H1 (cell line): ENCODE results near the gene CFAP54. TPM values are rescaled to one million over a fixed set of nuclear protein-coding genes. Genes with fewer than 3 reads are reported as not detected.

Experiments
- CTCF ChIA-PET: fragments of 300-600 bp; sonication (Branson Sonifier 250); formaldehyde crosslinking; loops from one replicate; lab custom pipeline; 2021; ENCODE audit not compliant: partially characterized antibody; lab: Charles Lee
- POLR2A ChIA-PET: fragments of 300-600 bp; sonication (Branson Sonifier 250); formaldehyde crosslinking; loops from one replicate; lab custom pipeline; 2021; ENCODE audit warnings: inconsistent platforms; ENCODE audit not compliant: partially characterized antibody; lab: Charles Lee
- DNase-seq, 2 experiments: peaks; one replicate each; pipeline versions ENCODE4 v3.0.0 to v3.0.0-alpha.2; 2010 to 2022; ENCODE audit warnings: low spot score in 2 of 2, low read depth in 1 of 2, mixed read lengths in 1 of 2
- FAIRE-seq: peaks from 2 replicates; lab custom pipeline; 2011; peaks lifted over from hg19 to GRCh38; lab: Jason Lieb, UNC
- H2AFZ ChIP-seq: 2 replicates; pipeline ENCODE4 v1.8.1; 2012; ENCODE audit warnings: low read length, inconsistent platforms
- H2AK5ac ChIP-seq: 2 replicates; pipeline ENCODE4 v1.6.1; 2013; ENCODE audit warnings: low read depth, low read length
- H2BK120ac ChIP-seq: replicated peaks from 2 replicates; pipeline ENCODE3; 2013; ENCODE audit warnings: low read depth, low read length, inconsistent platforms
- H2BK12ac ChIP-seq: 2 replicates; pipeline ENCODE4 v1.6.1; 2013; ENCODE audit warnings: low read depth, low read length
- H2BK15ac ChIP-seq: 2 replicates; pipeline ENCODE4 v1.6.1; 2013; ENCODE audit warnings: low read length
- H2BK20ac ChIP-seq: 2 replicates; pipeline ENCODE4 v1.6.1; 2013; ENCODE audit warnings: low read length
- H2BK5ac ChIP-seq: 2 replicates; pipeline ENCODE4 v1.6.1; 2013; ENCODE audit warnings: low read depth, low read length
- H3K14ac ChIP-seq: 2 replicates; pipeline ENCODE4 v1.6.1; 2013; ENCODE audit warnings: inconsistent platforms; ENCODE audit not compliant: insufficient read length
- H3K18ac ChIP-seq: 2 replicates; pipeline ENCODE4 v1.6.1; 2013; ENCODE audit warnings: low read length; ENCODE audit errors: extremely low read depth
- H3K23ac ChIP-seq: 2 replicates; pipeline ENCODE4 v1.6.1; 2013; ENCODE audit warnings: inconsistent platforms; ENCODE audit not compliant: insufficient read length
- H3K23me2 ChIP-seq: 2 replicates; pipeline ENCODE4 v1.6.1; 2013; ENCODE audit warnings: low read depth, low read length
- H3K27ac ChIP-seq: 2 replicates; pipeline ENCODE4 v1.6.1; 2011; ENCODE audit warnings: low read depth, low read length, inconsistent platforms
- H3K27me3 ChIP-seq, 4 experiments: replicated peaks in 1 of 4; 1 replicate in 1 of 4; 2 replicates in 3 of 4; pipeline versions ENCODE4 v1.6.1 to v1.8.1; 2011 to 2013; ENCODE audit warnings: low read length in 3 of 4, mild to moderate bottlenecking in 3 of 4, inconsistent platforms in 2 of 4, mixed read lengths in 2 of 4, moderate library complexity in 1 of 4; ENCODE audit not compliant: control insufficient read depth in 3 of 4, insufficient read depth in 3 of 4; ENCODE audit errors: extremely low read depth in 1 of 4
- H3K36me3 ChIP-seq, 4 experiments: 2 replicates each; pipeline versions ENCODE4 v1.6.1 to v1.8.1; 2011 to 2013; ENCODE audit warnings: mild to moderate bottlenecking in 4 of 4, low read length in 3 of 4, moderate library complexity in 2 of 4, control low read depth in 1 of 4, inconsistent platforms in 1 of 4; ENCODE audit not compliant: insufficient read depth in 4 of 4, control insufficient read depth in 2 of 4
- H3K4ac ChIP-seq: replicated peaks from 2 replicates; pipeline ENCODE3; 2013; ENCODE audit warnings: low read length, low read depth, mixed read lengths, inconsistent platforms; ENCODE audit not compliant: insufficient read length
- H3K4me1 ChIP-seq, 4 experiments: replicated peaks in 1 of 4; 1 replicate in 1 of 4; 2 replicates in 3 of 4; pipeline versions ENCODE4 v1.6.1 to v1.8.1; 2011 to 2013; ENCODE audit warnings: low read length in 3 of 4, inconsistent platforms in 2 of 4, mixed read lengths in 1 of 4; ENCODE audit not compliant: insufficient read depth in 4 of 4, control insufficient read depth in 3 of 4
- H3K4me2 ChIP-seq, 2 experiments: 2 replicates each; pipeline versions ENCODE4 v1.6.1 to v1.8.1; 2011 to 2013; ENCODE audit warnings: low read depth in 2 of 2, low read length in 2 of 2, control low read depth in 1 of 2, inconsistent platforms in 1 of 2, mild to moderate bottlenecking in 1 of 2; ENCODE audit not compliant: insufficient read depth in 1 of 2
- H3K4me3 ChIP-seq, 4 experiments: fragments of 200-600, 300-600 bp in 1 of 4; sonication (generic), shearing (Covaris generic), sonication (Bioruptor Twin) in 1 of 4; 2 replicates each; pipeline versions ENCODE4 v1.5.1 to v1.8.1; 2011 to 2016; ENCODE audit warnings: low read length in 4 of 4, low read depth in 3 of 4, control low read depth in 2 of 4, inconsistent platforms in 2 of 4, mild to moderate bottlenecking in 2 of 4, mixed read lengths in 1 of 4, moderate library complexity in 1 of 4; ENCODE audit not compliant: insufficient read depth in 2 of 4; ENCODE audit errors: extremely low read depth in 1 of 4
- H3K56ac ChIP-seq: replicated peaks from 2 replicates; pipeline ENCODE3; 2013; ENCODE audit warnings: low read depth, mild to moderate bottlenecking, mixed read lengths, low read length, inconsistent platforms; ENCODE audit not compliant: insufficient read length
- H3K79me1 ChIP-seq: 2 replicates; pipeline ENCODE4 v1.6.1; 2013; ENCODE audit warnings: low read depth, low read length, control low read depth
- H3K79me2 ChIP-seq, 2 experiments: 2 replicates each; pipeline versions ENCODE4 v1.6.1 to v1.8.1; 2012 to 2013; ENCODE audit warnings: low read length in 2 of 2, mild to moderate bottlenecking in 2 of 2, inconsistent platforms in 1 of 2; ENCODE audit not compliant: insufficient read depth in 2 of 2, control insufficient read depth in 1 of 2
- H3K9ac ChIP-seq, 4 experiments: replicated peaks in 1 of 4; 1 replicate in 1 of 4; 2 replicates in 3 of 4; pipeline versions ENCODE4 v1.6.1 to v1.8.1; 2011 to 2013; ENCODE audit warnings: low read depth in 3 of 4, low read length in 3 of 4, control low read depth in 2 of 4, mild to moderate bottlenecking in 2 of 4, moderate library complexity in 2 of 4, inconsistent platforms in 1 of 4; ENCODE audit errors: extremely low read depth in 1 of 4
- H3K9me3 ChIP-seq, 2 experiments: 2 replicates each; pipeline versions ENCODE4 v1.6.1 to v1.8.1; 2012 to 2013; ENCODE audit warnings: mild to moderate bottlenecking in 2 of 2, moderate library complexity in 2 of 2, control low read depth in 1 of 2, inconsistent platforms in 1 of 2, low read depth in 1 of 2, low read length in 1 of 2, mixed read lengths in 1 of 2; ENCODE audit not compliant: insufficient read depth in 2 of 2
- H4K20me1 ChIP-seq, 2 experiments: replicated peaks in 1 of 2; 2 replicates each; pipeline versions ENCODE3 to v1.8.1; 2011 to 2013; ENCODE audit warnings: inconsistent platforms in 2 of 2, low read length in 2 of 2, mild to moderate bottlenecking in 1 of 2; ENCODE audit not compliant: insufficient read depth in 2 of 2, control insufficient read depth in 1 of 2
- H4K5ac ChIP-seq: 2 replicates; pipeline ENCODE4 v1.6.1; 2013; ENCODE audit warnings: low read length, low read depth, mixed read lengths, inconsistent platforms; ENCODE audit not compliant: insufficient read length
- H4K8ac ChIP-seq: 2 replicates; pipeline ENCODE4 v1.8.0; 2013; ENCODE audit warnings: mild to moderate bottlenecking, moderate library complexity, low read length, inconsistent platforms; ENCODE audit not compliant: insufficient read depth; ENCODE audit errors: extremely low read depth
- H4K91ac ChIP-seq: replicated peaks from 2 replicates; pipeline ENCODE3; 2013; ENCODE audit warnings: low read length, mixed read lengths, inconsistent platforms; ENCODE audit not compliant: insufficient read length
- ATF2 ChIP-seq: IDR thresholded peaks from 2 replicates; pipeline ENCODE4 v1.6.1; 2012; ENCODE audit warnings: low read length, inconsistent platforms
- GABPA ChIP-seq: IDR thresholded peaks from 2 replicates; pipeline ENCODE4 v1.6.1; 2011; ENCODE audit warnings: mild to moderate bottlenecking, low read length, moderate library complexity, borderline replicate concordance; ENCODE audit not compliant: insufficient read depth
- HDAC2 ChIP-seq, 2 experiments: fragments of 300-600 bp in 1 of 2; sonication (generic) in 1 of 2; IDR thresholded peaks; 2 replicates each; pipeline ENCODE4 v1.6.1; 2011 to 2012; ENCODE audit warnings: low read depth in 2 of 2, low read length in 2 of 2, mild to moderate bottlenecking in 2 of 2, moderate library complexity in 2 of 2, borderline replicate concordance in 1 of 2, inconsistent platforms in 1 of 2
- KDM4A ChIP-seq: IDR thresholded peaks from one replicate; pipeline ENCODE4 v1.7.1; 2012; ENCODE audit warnings: low read depth, mild to moderate bottlenecking, moderate library complexity, low read length, inconsistent platforms; ENCODE audit not compliant: severe bottlenecking
- KDM5A ChIP-seq: fragments of 200-600 bp; IDR thresholded peaks from 2 replicates; pipeline ENCODE4 v1.7.1; 2012; ENCODE audit warnings: mild to moderate bottlenecking, low read length, inconsistent platforms, mixed read lengths
- MAFK ChIP-seq: IDR thresholded peaks from 2 replicates; pipeline ENCODE4 v1.6.1; 2012; ENCODE audit warnings: low read depth, mild to moderate bottlenecking, improper control_type of control experiment, low read length
- MAX ChIP-seq: IDR thresholded peaks from 2 replicates; pipeline ENCODE4 v1.6.1; 2012; ENCODE audit warnings: inconsistent platforms
- POU5F1 ChIP-seq: IDR thresholded peaks from 2 replicates; pipeline ENCODE4 v1.6.1; 2011; ENCODE audit warnings: low read depth, mild to moderate bottlenecking, low read length, moderate library complexity
- RAD21 ChIP-seq, 2 experiments: IDR thresholded peaks in 1 of 2; conservative IDR thresholded peaks in 1 of 2; 2 replicates each; pipeline ENCODE4 v1.6.1; 2011; ENCODE audit warnings: low read depth in 2 of 2, low read length in 2 of 2, improper control_type of control experiment in 1 of 2, inconsistent platforms in 1 of 2, mild to moderate bottlenecking in 1 of 2, moderate library complexity in 1 of 2
- SP1 ChIP-seq: IDR thresholded peaks from 2 replicates; pipeline ENCODE4 v1.6.1; 2011; ENCODE audit warnings: low read depth, low read length
- SP4 ChIP-seq: IDR thresholded peaks from 2 replicates; pipeline ENCODE4 v1.6.1; 2012; ENCODE audit warnings: low read length, inconsistent platforms
- WGBS, 2 experiments: shearing (Covaris generic) in 1 of 2; methylation state at CpG; one replicate each; pipeline versions ENCODE4 v1.1.6 to v1.1.7; 2013 to 2015; ENCODE audit warnings: low lambda C conversion rate in 2 of 2, mixed read lengths in 2 of 2, inconsistent platforms in 1 of 2, low coverage in 1 of 2, missing lambda C conversion rate in 1 of 2; ENCODE audit not compliant: insufficient replicate concordance in 2 of 2, insufficient coverage in 1 of 2, insufficient read length in 1 of 2; ENCODE audit errors: extremely low coverage in 1 of 2, missing lambda C conversion rate in 1 of 2; 5-methylcytosine and 5-hydroxymethylcytosine counted together
- polyA plus RNA-seq, 7 experiments: library from polyadenylated mRNA; depleted of rRNA in 3 of 7; stranded (reverse) in 5 of 7; unstranded in 2 of 7; fragments of >200 nt in 5 of 7; fragments of 200-250 nt in 2 of 7; gene quantifications; 1 replicate in 5 of 7; 2 replicates in 1 of 7; 4 replicates in 1 of 7; pipeline versions ENCODE4 v1.2.1 to v1.2.3, GENCODE V29; 2011 to 2013; ENCODE audit warnings: missing spikeins in 2 of 7, mixed read lengths in 2 of 7
- total RNA-seq: library from RNA; stranded (reverse); fragmentation: NEBNext Ultra II Directional; extraction: Animal tissue kit (Norgen Biotek cat#: 25700); gene quantifications from 2 replicates; pipeline ENCODE4 v1.2.1, GENCODE V29; 2021

Gene CFAP54
- total and polyA plus RNA-seq, 2 of the 8 experiments (the other 6 are each of a cell fraction or from before 2014, with no cell fraction given) = 0.17 to 0.33 TPM

GRCh38 chr12:96908423-96908675, 419.0 kb downstream of the CFAP54 start:
- Histone ChIP-seq H3K27ac (no peak overlapping the region), H3K18ac (no peak overlapping the region), H3K23ac (peak overlapping the region; percentile 37), H4K5ac (no peak overlapping the region), H3K79me1 (no peaks in the 10 kb centered on the region), H3K9ac (no peak overlapping the region), H4K8ac (no peak overlapping the region), H2BK15ac (no peak overlapping the region), H3K23me2 (peaks cover 12% of the 10 kb centered on the region; the same call in 1 of the 2 replicates), H3K14ac (no peak overlapping the region), H3K4me3 (peak overlapping the region in 3 of 4 experiments; percentile 75 to 93 (median 80); a peak in 5 of 8 replicates), H2AFZ (peak overlapping the region; percentile 98; the same call in 1 of the 2 replicates), H2BK20ac (no peak overlapping the region), H3K36me3 (peaks cover 0 to 6% (median 0%) of the 10 kb centered on the region in 4 experiments; a peak in 1 of 8 replicates), H4K91ac (no peak overlapping the region), H4K20me1 (no peaks in the 10 kb centered on the region), H2BK120ac (no peak overlapping the region), H3K9me3 (no peaks in the 10 kb centered on the region), H3K79me2 (peaks cover 0 to 39% of the 10 kb centered on the region in 2 experiments; a peak in 3 of 4 replicates), H3K4ac (no peak overlapping the region), H2AK5ac (no peak overlapping the region), H3K56ac (no peak overlapping the region), H3K4me1 (peaks cover 2 to 9% (median 3%) of the 10 kb centered on the region in 4 experiments; a peak in 5 of 7 replicates), H3K4me2 (peak overlapping the region; percentile 86 to 98), H2BK12ac (no peak overlapping the region; the same call in 1 of the 2 replicates), H3K27me3 (peaks cover 0 to 1% (median 0%) of the 10 kb centered on the region in 4 experiments; a peak in 1 of 7 replicates), H2BK5ac (no peak overlapping the region)
- CTCF ChIA-PET = interaction anchor here (0.7 kb wide), 1 partner anchor 10 kb away, joined by 4 read pairs; no protein-coding TSS in a partner anchor
- WGBS, 2 experiments = 80% methylated on average over 3 of the region's 3 CpGs; no CpG with 5 or more reads in 1 of the 2 experiments
- DNase-seq (no peak), FAIRE-seq (no peak)
- POLR2A ChIA-PET = interaction anchor here (1.2 to 1.4 kb wide), 2 partner anchors 9 to 11 kb away, joined by 3 read pairs; no protein-coding TSS in a partner anchor
- TF ChIP-seq KDM5A (no peak), SP1 (no peak), POU5F1 (no peak), MAX (no peak), RAD21 (IDR thresholded peaks at IDR 0.05 in 1 of 2, conservative IDR thresholded peaks at IDR 0.05 in 1 of 2; ENCODE audit: low read depth in 2 of 2, low read length in 2 of 2) (no peak), SP4 (no peak), MAFK (no peak), GABPA (no peak), HDAC2 (IDR thresholded peaks at IDR 0.05; ENCODE audit: borderline replicate concordance in 1 of 2, low read depth in 2 of 2, low read length in 2 of 2) (no peak), ATF2 (no peak), KDM4A (no peak)
